HG03442 (cell line): ENCODE results near the gene TMPRSS15.
"Not testable (repeated sequence)": the region's sequence is repeated elsewhere in the genome, so short reads cannot be mapped to it uniquely, and the experiment has no call there.

Source experiments
- ATAC-seq: cut with Tn5 transposase; IDR thresholded peaks from one replicate; pipeline ENCODE4 v1.9.1; 2021; ENCODE audit warnings: mild to moderate bottlenecking, moderate library complexity; ENCODE audit not compliant: unreplicated experiment

The TMPRSS15 gene

GRCh38 chr21:18403735-18404450 is at the start of gene TMPRSS15:
Gene TMPRSS15 (minus strand): TSS chr21:18403785. CDS start chr21:18403622, 163 bp downstream.
- no peak for ATAC-seq

GRCh38 chr21:18451670-18452069 is 48.1 kb upstream of the TMPRSS15 start:
- no peak for ATAC-seq

- no peak for ATAC-seq
Observed at GRCh38 chr21:18449605-18450550, 46.3 kb upstream of the TMPRSS15 start.

- ATAC-seq = no peak
Observed at GRCh38 chr21:18443701-18444100, 40.1 kb upstream of the TMPRSS15 start.

- ATAC-seq = no peak
Observed at GRCh38 chr21:18443085-18443484, 39.5 kb upstream of the TMPRSS15 start.

GRCh38 chr21:18430341-18430740 is 26.8 kb upstream of the TMPRSS15 start:
- ATAC-seq = no peak

- ATAC-seq = no peak
Observed at GRCh38 chr21:18424276-18424675, 20.7 kb upstream of the TMPRSS15 start.

GRCh38 chr21:18417141-18417790 is 13.7 kb upstream of the TMPRSS15 start:
- ATAC-seq = no peak

- ATAC-seq = no peak
Observed at GRCh38 chr21:18411565-18411964, 8.0 kb upstream of the TMPRSS15 start.

- ATAC-seq = no peak
Observed at GRCh38 chr21:18409579-18409978, 6.0 kb upstream of the TMPRSS15 start.

- ATAC-seq = no peak
Observed at GRCh38 chr21:18398843-18399242, 4.7 kb downstream of the TMPRSS15 start.

GRCh38 chr21:18387994-18388393 is 15.6 kb downstream of the TMPRSS15 start:
- no peak for ATAC-seq

GRCh38 chr21:18384771-18385170 is 18.8 kb downstream of the TMPRSS15 start:
- ATAC-seq = no peak

GRCh38 chr21:18382934-18383619 is 20.5 kb downstream of the TMPRSS15 start:
- not testable (repeated sequence) for ATAC-seq

GRCh38 chr21:18382141-18382540 is 21.4 kb downstream of the TMPRSS15 start:
- no peak for ATAC-seq

GRCh38 chr21:18373606-18374005 is 30.0 kb downstream of the TMPRSS15 start:
- no peak for ATAC-seq

- ATAC-seq = no peak
Observed at GRCh38 chr21:18370301-18370700, 33.3 kb downstream of the TMPRSS15 start.

GRCh38 chr21:18369115-18369514 is 34.5 kb downstream of the TMPRSS15 start:
- ATAC-seq = no peak

GRCh38 chr21:18368205-18368604 is 35.4 kb downstream of the TMPRSS15 start:
- ATAC-seq = no peak

- no peak for ATAC-seq
Observed at GRCh38 chr21:18356801-18357200, 46.8 kb downstream of the TMPRSS15 start.

- no peak for ATAC-seq
Observed at GRCh38 chr21:18354947-18355346, 48.6 kb downstream of the TMPRSS15 start.
